GM19452 (cell line): ENCODE data around the gene FOXN1.
A peak's percentile ranks its signal among the peaks of the same experiment; 100 is the strongest.
"Not testable (repeated sequence)": the region's sequence is repeated elsewhere in the genome, so short reads cannot be mapped to it uniquely, and the experiment has no call there.

Source experiments
- ATAC-seq: cut with Tn5 transposase; IDR thresholded peaks from one replicate; pipeline ENCODE4 v1.9.1; 2021; ENCODE audit not compliant: unreplicated experiment

FOXN1 gene

GRCh38 chr17:28573040-28573380 lies 66.9 kb downstream of the FOXN1 start:
- ATAC-seq: no peak

- ATAC-seq: no peak
Observed at GRCh38 chr17:28573521-28573920, 67.4 kb downstream of the FOXN1 start.

GRCh38 chr17:28573966-28574480 lies 67.9 kb downstream of the FOXN1 start:
- ATAC-seq: no peak

GRCh38 chr17:28574526-28574925 lies 68.4 kb downstream of the FOXN1 start:
- no peak for ATAC-seq

DNA sequence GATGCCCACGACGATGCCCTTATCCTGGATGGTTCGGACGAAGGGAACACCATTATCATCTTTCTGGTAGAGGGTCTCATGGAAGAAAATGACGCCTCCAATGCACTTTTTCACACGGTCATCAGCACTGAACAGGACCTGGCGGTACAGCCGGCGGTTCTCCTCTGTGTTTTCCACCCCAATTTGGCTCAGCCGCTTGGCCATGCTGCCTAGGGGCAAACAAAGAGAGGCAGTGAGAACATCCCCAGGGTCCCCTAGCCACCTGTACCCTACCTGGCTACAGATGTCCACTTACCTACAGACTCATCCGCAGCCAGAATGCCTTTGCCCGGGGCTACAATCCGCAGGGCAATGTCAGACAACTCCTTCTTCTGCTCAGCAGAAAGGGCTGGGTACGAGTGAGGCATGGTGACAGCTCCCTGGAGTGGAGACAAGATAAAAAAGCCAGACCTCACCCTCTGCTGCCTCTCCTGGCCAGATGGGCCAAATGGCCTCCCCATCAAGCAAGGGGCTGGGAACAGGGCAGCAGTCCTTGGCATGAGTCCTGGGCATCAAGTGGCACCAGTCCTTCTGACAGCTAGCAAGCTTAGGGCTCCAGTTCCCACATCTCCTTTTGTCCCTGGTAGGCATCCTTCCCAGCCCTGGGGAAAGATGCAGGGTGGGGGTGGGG lies 69.1 kb downstream of the FOXN1 start:
- ATAC-seq: no peak

DNA sequence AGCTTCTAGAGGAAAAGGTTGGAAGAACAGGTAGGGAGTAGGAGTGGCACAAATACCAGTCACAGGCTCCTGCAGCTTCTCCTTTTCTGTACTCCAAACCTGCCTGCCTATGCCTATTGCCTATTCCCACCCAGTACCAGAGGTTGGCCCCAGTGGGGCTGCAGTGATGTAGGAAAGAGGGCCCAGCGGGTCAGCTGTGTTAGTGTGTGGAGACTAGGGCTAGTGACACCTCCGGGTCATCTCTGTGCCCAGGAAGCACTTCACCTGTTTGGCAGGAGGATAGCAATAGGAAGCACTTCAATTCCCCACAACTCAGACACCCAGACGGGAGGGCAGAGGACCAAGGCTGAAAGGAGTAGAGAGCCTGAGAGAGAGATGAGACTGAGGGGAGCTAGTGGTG lies 69.9 kb downstream of the FOXN1 start:
- ATAC-seq: not testable (repeated sequence)

GRCh38 chr17:28576758-28577465 lies 70.8 kb downstream of the FOXN1 start, which contains the start of gene ALDOC:
Gene ALDOC, minus strand, starts transcription at chr17:28576895. Its CDS starts 1,363 bp downstream, at chr17:28575532.
- peak; percentile 88 for ATAC-seq

- no peak for ATAC-seq
Observed at GRCh38 chr17:28577466-28577824, 71.3 kb downstream of the FOXN1 start.

DNA sequence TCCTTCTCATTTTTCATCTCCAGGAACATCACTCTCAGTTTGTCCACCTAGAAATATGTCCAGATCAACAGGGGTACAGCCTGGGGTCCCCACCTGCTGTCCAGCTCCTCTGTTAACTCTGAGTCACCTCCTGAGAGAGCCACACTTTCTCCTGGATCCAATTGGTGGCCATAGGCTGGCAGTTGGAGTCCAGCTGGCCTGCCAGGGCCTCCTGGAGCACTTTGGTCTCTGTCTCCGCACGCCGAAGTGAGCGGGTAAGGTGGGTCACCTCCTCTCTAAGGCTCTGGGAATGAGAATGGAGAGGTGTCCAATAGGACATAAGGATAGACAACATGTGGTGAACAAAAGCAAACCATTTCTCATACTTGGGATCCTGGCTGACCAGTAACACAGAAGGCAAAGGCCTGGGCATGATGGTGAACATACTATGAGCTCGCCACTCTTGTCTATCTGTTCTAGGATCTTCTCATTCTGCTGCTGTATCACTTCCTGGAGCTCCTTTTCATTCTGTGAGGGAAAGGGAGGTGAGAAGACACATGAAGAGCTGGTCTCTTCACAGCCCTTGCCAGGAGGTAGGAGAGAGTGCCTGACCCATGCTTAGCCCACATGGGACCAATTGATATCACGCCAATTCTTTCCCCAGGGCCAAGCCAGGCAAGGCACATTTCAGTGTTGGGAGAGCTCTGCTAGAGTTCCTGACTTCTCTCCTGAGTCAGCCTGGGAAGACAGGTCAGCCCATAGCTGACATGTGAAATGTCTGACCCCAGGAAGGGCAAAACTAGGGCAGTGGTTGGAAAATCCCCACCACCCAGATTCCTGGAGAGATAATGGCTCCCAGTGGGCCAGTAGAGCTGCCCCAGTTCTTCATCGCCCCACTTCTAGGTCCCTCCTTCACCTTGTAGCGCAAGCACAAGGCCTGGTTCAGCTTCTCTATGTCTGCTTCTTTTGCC lies 72.4 kb downstream of the FOXN1 start:
- no peak for ATAC-seq

DNA sequence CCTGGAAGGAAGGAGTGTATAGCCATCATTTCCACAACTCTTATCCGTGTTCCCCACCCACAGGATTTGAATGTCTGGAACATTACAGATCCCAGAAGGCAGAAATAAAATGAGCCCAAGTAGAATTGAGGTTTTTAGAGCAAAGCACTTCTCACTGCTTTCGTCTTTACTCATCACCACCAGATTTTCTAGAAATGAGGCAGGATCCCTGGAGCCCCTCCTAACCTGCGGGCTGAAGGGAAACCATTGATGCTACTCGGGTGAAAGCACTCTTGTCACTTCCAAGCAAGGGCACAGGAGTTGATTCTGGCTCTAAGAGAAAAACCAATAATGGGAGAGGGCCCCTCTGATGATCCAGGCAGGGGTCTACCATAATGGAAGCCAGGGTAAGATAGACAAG lies 73.4 kb downstream of the FOXN1 start:
- ATAC-seq: no peak

DNA sequence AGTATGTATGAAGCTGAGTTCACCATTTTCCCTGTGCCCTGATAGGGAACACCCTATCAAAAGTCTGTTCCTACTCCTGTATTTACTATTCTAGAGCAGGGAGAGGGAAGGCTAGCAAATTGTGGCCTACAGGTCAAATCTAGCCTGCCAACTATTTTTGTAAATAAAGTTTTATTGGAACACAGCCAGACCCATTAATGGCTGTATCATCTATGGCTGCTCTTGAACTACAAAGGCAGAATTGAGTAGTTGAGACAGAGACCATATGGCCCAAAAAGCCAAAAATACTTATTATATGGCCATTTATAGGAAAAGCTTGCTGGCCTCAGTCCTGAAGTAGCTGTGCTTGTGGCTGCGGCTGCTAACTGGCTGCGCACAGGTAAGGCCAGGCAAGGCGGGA lies 74.8 kb downstream of the FOXN1 start:
- ATAC-seq: no peak

DNA sequence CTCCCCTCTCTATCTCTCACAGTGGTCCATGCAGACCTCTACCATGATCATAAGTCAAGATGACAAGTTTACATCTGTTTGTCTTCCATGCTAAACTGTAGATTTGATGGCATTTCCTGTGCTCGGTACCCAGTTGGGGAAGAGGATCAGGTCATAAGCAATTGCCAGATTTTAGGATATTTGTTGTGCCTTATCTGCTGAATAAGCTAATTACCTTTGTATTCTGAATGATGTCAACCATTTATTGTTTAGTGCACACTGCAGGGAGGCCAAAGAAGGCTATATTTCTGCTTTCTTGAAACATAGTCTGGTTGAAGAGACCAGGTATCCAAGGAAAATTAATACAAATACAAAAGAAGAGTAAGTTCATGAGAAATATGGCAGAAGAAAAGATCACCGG lies 76.4 kb downstream of the FOXN1 start:
- no peak for ATAC-seq

GRCh38 chr17:28584434-28584833 lies 78.3 kb downstream of the FOXN1 start:
- no peak for ATAC-seq

DNA sequence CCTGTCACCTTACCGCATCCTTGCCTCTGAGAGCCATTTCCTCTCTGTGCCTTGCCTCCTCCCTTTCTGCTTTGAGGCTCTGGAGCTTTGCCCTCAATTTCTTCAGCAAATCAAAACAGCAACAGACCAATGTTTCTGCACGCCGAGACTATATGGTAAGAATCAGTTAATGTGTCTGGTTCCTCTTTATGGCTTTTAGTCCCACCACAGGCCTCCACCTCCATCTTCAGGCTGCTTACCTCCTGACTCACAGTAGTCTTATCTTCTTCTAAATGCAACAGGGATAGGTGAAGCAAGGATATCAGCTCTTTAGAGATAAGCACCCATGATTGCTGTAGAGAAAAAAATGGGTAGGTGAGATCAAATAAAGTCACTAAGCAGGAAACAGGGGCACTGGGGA lies 79.7 kb downstream of the FOXN1 start:
- ATAC-seq: no peak
